Lower lobe of right lung (tissue), 2 donors: ENCODE data around the gene PDE11A. TPM values are rescaled to one million over a fixed set of nuclear protein-coding genes. Genes with fewer than 3 reads are reported as not detected.
"Not testable (repeated sequence)": the region's sequence is repeated elsewhere in the genome, so short reads cannot be mapped to it uniquely, and the experiment has no call there.

Experiments
- ATAC-seq, 2 donors: fragments of 200-7000 bp; cut with Tn5 transposase; one replicate each; pipeline ENCODE4 v1.9.1; 2020 to 2022; ENCODE audit warnings: mild to moderate bottlenecking in 2 of 2, moderate library complexity in 2 of 2
- DNase-seq: peaks from one replicate; pipeline ENCODE4 v3.0.0-alpha.2; 2020
- H3K27ac ChIP-seq: fragments of 200-600 bp; one replicate; pipeline ENCODE4 v1.8.0; 2022
- H3K27me3 ChIP-seq: fragments of 200-600 bp; one replicate; pipeline ENCODE4 v1.8.0; 2022; ENCODE audit warnings: low read depth
- H3K36me3 ChIP-seq: fragments of 200-600 bp; one replicate; pipeline ENCODE4 v1.8.0; 2022; ENCODE audit warnings: mild to moderate bottlenecking
- H3K4me1 ChIP-seq: fragments of 200-600 bp; one replicate; pipeline ENCODE4 v1.8.0; 2022
- H3K4me3 ChIP-seq: fragments of 200-600 bp; one replicate; pipeline ENCODE4 v1.8.0; 2022; ENCODE audit warnings: mild to moderate bottlenecking
- H3K9me3 ChIP-seq: fragments of 200-600 bp; one replicate; pipeline ENCODE4 v1.8.0; 2022
- intact Hi-C: fragments of 100-400 bp; cut with DNase I; formaldehyde crosslinking; loops from one replicate; pipeline ENCODE4 v1.11.0; 2022
- total RNA-seq: library from RNA; stranded (reverse); fragmentation: NEBNext Ultra II Directional; extraction: Animal tissue kit (Norgen Biotek cat#: 25700); gene quantifications from one replicate; pipeline ENCODE4 v1.2.1, GENCODE V29; 2021
- TF ChIP-seq, protein P1 (sequence below): fragments of 200-600 bp; IDR thresholded peaks from one replicate; pipeline ENCODE4 v1.8.0; 2022; ENCODE audit warnings: antibody characterized with exemption, mild to moderate bottlenecking
- donor health status: DM: no; HTN: yes; CAD: no; lungs with severe emphysema.

PDE11A gene
- total RNA-seq, 1 donor from 2014 or later, result 0.27 TPM

DNA sequence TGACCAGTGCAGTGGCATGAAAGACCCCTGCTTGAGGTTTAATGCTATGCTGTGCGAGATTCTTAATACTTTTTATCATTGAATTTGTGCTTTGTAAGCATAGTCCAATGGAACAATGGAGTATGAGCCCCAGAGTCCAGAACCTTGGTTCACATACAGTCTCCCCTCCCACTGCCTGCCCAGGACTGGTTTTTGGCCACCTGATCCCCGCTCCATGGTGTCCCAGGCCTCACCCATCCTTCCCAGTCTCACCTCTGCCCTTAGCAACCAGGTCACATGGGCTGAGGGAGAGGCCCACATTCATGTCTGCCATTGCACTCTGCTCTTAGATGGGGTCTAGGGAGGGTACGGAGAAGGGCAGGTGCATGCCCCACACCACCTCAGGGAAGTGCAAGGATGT lies 6.3 kb downstream of the PDE11A start:
- Histone ChIP-seq H3K4me1 (no peaks in the 10 kb centered on the region), H3K27ac (no peak overlapping the region), H3K4me3 (no peak overlapping the region), H3K9me3 (no peaks in the 10 kb centered on the region), H3K36me3 (no peaks in the 10 kb centered on the region), H3K27me3 (no peaks in the 10 kb centered on the region)
- ATAC-seq, result no peak
- no peak for DNase-seq
- TF ChIP-seq, protein P1, sequence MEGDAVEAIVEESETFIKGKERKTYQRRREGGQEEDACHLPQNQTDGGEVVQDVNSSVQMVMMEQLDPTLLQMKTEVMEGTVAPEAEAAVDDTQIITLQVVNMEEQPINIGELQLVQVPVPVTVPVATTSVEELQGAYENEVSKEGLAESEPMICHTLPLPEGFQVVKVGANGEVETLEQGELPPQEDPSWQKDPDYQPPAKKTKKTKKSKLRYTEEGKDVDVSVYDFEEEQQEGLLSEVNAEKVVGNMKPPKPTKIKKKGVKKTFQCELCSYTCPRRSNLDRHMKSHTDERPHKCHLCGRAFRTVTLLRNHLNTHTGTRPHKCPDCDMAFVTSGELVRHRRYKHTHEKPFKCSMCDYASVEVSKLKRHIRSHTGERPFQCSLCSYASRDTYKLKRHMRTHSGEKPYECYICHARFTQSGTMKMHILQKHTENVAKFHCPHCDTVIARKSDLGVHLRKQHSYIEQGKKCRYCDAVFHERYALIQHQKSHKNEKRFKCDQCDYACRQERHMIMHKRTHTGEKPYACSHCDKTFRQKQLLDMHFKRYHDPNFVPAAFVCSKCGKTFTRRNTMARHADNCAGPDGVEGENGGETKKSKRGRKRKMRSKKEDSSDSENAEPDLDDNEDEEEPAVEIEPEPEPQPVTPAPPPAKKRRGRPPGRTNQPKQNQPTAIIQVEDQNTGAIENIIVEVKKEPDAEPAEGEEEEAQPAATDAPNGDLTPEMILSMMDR, result no peak
- intact Hi-C loops, result no loop called here

DNA sequence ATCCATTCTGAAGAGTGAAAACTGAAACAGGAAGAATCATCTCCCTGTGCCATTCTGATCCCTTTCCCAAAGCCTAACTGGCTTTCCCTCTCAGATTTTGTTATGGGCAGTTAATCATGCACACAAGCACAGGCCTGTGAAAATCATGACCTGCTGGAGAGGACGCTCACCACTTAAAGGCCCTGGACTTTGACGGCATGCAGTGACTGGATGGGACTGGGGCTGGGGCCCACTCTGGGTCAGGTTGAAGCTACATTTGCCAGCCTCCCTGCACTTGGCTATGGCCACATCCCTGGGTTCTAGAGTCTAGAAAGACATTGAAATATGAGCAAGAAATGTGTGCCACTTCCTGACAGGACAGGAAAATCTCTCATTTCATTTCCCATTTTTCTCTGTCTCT lies 12.9 kb downstream of the PDE11A start:
- H3K36me3 ChIP-seq, result no peaks in the 10 kb centered on the region
- no peak for DNase-seq
- no peaks in the 10 kb centered on the region for H3K9me3 ChIP-seq
- H3K4me1 ChIP-seq, result no peaks in the 10 kb centered on the region
- no peaks in the 10 kb centered on the region for H3K27me3 ChIP-seq
- ATAC-seq, result no peak
- TF ChIP-seq, protein P1, result no peak
- intact Hi-C loops, result no loop called here
- H3K4me3 ChIP-seq, result no peak overlapping the region
- no peak overlapping the region for H3K27ac ChIP-seq

DNA sequence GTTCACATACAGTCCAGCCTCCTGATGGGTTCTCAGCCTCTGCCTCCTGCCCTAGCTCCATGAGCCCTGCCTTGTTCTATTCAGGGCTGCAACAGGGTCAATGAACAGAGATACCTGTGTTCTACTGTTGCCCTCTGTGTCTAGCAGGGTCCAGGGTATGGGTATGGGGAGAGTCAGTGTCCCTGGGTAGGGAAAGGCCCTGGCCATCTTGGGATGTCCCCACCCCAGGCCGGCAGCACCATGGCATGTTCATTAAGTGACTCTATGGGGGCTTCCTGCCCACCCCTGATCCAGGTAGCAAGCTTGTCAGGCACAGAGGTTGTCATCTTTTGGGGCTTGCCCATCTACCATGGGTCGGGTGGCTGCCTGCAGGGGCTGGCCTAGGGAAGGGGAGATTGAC lies 13.5 kb downstream of the PDE11A start:
- Histone ChIP-seq H3K9me3 (no peaks in the 10 kb centered on the region), H3K4me1 (no peaks in the 10 kb centered on the region), H3K27me3 (no peaks in the 10 kb centered on the region), H3K36me3 (no peaks in the 10 kb centered on the region), H3K27ac (no peak overlapping the region), H3K4me3 (no peak overlapping the region)
- ATAC-seq (no peak), DNase-seq (no peak)
- intact Hi-C loops, result no loop called here
- TF ChIP-seq, protein P1, result no peak

DNA sequence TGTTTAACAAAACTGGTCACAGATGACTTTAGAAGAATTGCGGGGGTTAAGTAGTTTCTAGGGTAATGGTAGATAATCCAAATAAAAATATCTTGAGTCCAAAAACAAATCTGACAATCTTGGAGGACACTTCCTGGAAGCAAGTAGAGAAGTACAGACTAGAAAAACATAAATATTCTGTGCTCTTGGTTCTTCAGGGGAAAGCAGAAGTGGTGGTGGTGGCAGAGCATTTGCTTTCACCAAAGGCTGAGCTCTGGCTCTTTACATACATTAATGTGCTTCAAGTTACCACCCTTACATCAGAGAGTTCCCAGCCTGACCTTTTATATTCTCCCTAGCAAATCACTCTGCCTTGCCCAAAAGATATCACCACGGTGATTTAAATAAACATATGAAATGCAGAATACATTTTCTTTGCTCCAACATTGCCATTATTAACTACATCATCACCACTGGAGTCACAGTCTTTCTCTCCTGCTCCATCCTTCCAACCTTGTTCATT lies 15.3 kb downstream of the PDE11A start:
- ATAC-seq, result no peak
- no peaks in the 10 kb centered on the region for H3K4me1 ChIP-seq
- no peak overlapping the region for H3K4me3 ChIP-seq
- TF ChIP-seq, protein P1, result no peak
- H3K27ac ChIP-seq, result no peak overlapping the region
- no peak for DNase-seq
- no peaks in the 10 kb centered on the region for H3K27me3 ChIP-seq
- intact Hi-C loops, result no loop called here
- H3K36me3 ChIP-seq, result no peaks in the 10 kb centered on the region
- H3K9me3 ChIP-seq, result no peaks in the 10 kb centered on the region

DNA sequence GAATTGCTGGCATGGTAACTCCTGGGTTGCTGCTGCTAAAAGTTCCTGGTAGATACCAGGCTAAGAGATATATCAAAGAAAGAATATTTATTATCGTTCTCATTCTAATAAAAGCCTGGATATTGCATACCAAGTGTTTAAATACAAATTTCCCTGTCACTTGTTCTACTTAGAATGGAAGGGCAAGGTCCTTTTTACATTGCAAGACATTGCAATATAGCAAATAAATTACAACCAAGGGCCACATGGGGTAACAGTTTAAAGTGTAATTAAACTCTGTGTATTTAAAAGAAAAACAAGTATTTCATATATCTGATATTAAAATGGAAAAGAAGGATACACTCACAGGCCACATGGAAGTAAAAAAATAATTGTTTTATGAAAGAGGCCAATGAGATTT lies 16.2 kb downstream of the PDE11A start:
- intact Hi-C loops, result no loop called here
- H3K36me3 ChIP-seq, result no peaks in the 10 kb centered on the region
- DNase-seq (no peak), ATAC-seq (no peak)
- TF ChIP-seq, protein P1, result no peak
- no peak overlapping the region for H3K4me3 ChIP-seq
- no peaks in the 10 kb centered on the region for H3K4me1 ChIP-seq
- no peaks in the 10 kb centered on the region for H3K9me3 ChIP-seq
- H3K27me3 ChIP-seq, result no peaks in the 10 kb centered on the region
- H3K27ac ChIP-seq, result no peak overlapping the region

DNA sequence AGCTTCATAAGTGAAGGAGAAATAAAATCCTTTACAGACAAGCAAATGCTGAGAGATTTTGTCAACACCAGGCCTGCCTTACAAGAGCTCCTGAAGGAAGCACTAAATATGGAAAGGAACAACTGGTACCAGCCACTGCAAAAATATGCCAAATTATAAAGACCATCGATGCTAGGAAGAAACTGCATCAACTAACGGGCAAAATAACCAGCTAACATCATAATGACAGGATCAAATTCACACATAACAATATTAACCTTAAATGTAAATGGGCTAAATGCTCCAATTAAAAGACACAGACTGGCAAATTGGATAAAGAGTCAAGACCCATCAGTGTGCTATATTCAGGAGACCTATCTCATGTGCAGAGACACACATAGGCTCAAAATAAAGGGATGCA lies 21.3 kb downstream of the PDE11A start:
- H3K4me3 ChIP-seq, H3K27ac ChIP-seq, H3K4me1 ChIP-seq, H3K36me3 ChIP-seq, DNase-seq, H3K27me3 ChIP-seq, ATAC-seq, intact Hi-C loops, H3K9me3 ChIP-seq: not testable (repeated sequence)
